Stimulated activated CD4-positive, alpha-beta T cell treated with anti-CD3 and anti-CD28 coated beads, Interleukin-12 subunit alpha, Interleukin-12 subunit beta, amount 100 ng/mL, for 24 hours (primary cell): ENCODE data around the gene ADGRG1.
"Not testable (repeated sequence)": the region's sequence is repeated elsewhere in the genome, so short reads cannot be mapped to it uniquely, and the experiment has no call there.

Experiments used
- DNase-seq, 2 experiments: peaks; one replicate each; pipeline ENCODE4 v3.0.0-alpha.2; 2020; ENCODE audit warnings: low read depth in 2 of 2

Gene ADGRG1

DNA sequence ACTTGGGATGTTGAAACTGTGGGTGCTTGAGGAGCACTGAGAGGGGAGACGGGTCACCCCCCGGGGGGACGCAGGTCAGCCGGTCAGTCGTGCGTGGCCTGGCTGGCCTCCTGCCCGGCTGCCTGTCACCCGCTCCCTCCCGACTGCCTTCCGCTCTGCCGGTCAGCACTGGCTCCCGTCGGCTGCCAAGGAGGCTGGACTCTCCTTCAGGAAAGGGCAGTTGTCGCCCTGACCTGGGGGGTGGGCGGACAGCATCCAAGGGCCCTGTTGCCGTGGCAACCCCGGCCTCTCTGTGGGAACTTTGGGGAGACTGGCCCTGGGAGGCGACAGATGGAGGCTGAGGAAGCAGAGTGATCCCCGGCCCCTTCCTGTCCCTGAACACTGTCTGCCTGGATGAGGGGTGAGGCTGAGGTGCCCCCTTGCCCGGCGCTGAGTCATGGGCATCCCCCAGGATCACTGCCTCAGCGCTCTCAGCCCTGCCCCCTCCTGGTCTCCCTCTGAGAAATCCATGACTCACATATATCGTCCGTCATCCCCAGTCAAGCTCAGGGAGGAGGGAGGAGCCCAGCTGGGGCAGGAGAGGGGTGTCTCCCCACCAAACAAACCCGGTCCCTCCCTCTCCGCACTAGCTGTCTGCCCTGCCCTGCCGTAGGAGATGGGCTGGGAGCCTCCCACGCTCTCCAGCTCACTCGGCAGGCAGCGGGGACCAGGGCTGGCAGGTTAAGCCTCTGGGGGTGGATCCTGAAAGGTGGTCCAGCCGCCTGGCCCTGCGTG lies at the start of gene ADGRG1:
Gene ADGRG1, plus strand, starts transcription at position 623 of the 774 bp plus-strand sequence. CDS start 21,658 bp downstream, outside the sequence.
- peak; percentile 27 to 55 for DNase-seq

GRCh38 chr16:57579361-57579665 lies 49.1 kb upstream of the ADGRG1 start:
- no peak for DNase-seq

DNA sequence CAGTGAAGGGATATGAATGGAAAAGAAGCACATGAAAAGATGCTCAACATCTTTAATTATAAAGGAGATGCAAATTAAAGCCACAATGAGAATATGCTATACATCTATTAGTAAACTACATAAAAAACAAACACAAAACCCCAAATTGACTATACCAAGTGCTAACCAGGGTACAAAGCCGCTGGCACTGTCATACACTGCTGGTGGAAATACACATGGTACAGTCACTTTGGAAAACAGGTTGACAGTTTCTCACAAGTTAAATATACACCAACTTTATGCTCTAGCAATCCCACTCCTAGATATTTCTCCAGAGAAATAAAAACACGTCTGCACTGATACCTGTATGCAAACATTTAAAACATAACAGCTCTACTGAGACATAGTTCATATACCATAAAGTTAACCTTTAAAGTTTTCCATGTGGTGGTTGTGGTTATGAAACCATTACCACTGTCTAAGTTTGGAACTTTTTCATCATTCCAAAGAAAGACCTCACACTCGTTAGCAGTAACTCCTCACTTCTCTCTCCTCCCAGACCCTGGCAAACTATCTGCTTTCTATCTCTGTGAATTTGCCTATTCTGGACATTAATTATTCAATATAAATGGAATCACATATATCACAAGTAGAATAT lies 43.3 kb upstream of the ADGRG1 start:
- DNase-seq = no peak

GRCh38 chr16:57588831-57589230 lies 39.6 kb upstream of the ADGRG1 start:
- DNase-seq = no peak

DNA sequence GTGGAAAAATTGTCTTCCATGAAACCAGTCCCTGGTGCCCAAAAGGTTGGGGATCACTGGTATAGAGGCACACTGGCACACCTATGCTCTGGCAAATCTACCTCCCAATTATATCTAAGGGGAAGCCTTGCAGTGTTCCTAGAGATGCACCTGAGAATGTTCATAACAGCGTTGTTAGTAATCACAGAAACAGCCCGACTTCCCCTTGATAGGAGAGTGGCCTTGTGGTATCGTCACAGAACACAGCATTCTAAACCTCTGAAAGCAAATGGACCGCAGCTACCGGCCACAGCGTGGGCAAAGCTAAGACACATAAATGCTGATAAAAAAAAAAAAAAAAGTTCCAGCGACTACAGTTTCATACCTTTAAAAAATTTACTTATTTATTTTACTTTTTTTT lies 39.1 kb upstream of the ADGRG1 start:
- no peak for DNase-seq

DNA sequence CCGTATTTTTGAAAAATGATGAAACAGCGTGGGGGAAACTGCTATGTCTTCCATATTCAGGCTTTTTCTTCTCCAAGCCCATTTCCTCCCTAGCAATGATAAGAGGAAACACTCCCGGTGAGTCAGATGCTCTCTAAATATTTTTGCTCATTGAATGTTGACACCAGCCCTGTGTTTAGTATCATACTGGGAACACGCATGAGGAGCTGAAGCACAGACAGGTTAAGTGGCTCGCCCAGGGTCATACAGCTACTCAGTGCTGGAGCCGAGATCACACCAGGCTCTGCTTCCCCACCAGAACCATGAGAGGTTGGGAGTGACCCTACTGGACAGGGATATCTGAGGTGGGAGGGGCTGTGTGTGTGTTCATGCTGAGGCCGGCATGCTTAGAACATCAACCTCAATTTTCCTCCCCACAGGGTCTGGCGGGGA lies 37.8 kb upstream of the ADGRG1 start:
- no peak for DNase-seq

GRCh38 chr16:57591086-57591869 lies 37.2 kb upstream of the ADGRG1 start:
- peak; percentile 52 to 68 for DNase-seq

GRCh38 chr16:57591870-57592485 lies 36.5 kb upstream of the ADGRG1 start:
- DNase-seq = no peak

DNA sequence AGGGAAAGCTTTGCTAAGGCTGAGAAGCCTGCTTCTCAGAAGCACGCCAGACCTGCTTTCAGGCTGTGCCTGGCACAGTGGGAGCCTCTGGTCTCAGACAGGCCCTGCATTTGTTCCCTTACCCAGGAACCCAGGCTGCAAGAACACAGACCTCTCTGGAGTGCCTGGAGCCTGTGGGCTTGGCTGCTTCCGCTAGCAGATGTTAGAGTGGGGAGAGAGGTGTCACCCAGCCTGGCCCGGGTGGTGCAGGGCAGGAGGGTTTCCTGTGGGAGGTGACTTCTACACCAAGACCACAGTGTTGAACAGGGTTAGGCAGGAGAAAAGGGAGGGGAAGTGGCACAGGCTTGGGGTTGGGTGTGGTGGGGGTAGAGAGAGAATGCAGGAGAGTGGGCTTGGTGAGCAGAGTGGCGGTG lies 35.8 kb upstream of the ADGRG1 start:
- peak; percentile 45 to 48 for DNase-seq

- DNase-seq = no peak
Observed at GRCh38 chr16:57593021-57593420, 35.4 kb upstream of the ADGRG1 start.

- no peak for DNase-seq
Observed at GRCh38 chr16:57593990-57594389, 34.4 kb upstream of the ADGRG1 start.

DNA sequence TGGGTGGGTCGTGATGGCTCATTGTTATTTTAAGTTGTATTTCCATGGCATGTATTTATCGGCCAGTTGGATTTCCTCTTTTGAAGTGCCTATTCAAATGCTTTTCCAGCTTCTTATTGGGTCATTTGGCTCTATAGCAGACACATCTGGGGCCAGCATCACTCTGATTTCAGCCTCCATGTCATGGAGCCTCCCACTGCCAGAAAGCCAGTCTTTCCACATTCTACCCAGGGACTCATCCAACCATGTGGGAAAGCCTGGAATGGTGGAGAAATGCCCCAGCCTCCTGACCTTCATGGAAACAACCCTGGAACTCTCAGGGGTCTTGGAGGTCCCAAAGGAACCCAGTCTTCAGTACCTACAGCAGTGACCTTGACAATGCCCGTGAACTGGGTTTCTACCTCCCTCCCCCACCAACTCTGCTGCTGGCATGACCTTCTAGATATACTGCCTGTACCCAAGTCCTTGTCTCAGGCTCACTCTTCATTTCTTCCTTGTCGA lies 33.8 kb upstream of the ADGRG1 start:
- DNase-seq = no peak

DNA sequence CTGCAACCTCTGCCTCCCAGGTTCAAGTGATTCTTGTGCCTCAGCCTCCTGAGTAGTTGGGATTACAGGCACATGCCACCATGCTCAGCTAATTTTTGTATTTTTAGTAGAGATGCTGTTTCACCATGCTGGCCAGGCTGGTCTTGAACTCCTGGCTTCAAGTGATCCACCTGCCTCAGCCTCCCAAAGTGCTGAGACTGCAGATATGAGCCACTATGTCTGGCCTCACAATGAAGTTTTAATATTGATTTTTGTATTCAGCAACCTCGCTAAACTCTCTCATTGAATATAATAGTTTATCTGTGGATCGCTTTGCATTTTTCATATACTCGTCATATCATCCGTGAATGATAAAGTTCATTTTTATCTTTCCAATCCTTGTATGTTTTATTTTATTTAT lies 32.2 kb upstream of the ADGRG1 start:
- DNase-seq = not testable (repeated sequence)

- no peak for DNase-seq
Observed at GRCh38 chr16:57598437-57598836, 30.0 kb upstream of the ADGRG1 start.

DNA sequence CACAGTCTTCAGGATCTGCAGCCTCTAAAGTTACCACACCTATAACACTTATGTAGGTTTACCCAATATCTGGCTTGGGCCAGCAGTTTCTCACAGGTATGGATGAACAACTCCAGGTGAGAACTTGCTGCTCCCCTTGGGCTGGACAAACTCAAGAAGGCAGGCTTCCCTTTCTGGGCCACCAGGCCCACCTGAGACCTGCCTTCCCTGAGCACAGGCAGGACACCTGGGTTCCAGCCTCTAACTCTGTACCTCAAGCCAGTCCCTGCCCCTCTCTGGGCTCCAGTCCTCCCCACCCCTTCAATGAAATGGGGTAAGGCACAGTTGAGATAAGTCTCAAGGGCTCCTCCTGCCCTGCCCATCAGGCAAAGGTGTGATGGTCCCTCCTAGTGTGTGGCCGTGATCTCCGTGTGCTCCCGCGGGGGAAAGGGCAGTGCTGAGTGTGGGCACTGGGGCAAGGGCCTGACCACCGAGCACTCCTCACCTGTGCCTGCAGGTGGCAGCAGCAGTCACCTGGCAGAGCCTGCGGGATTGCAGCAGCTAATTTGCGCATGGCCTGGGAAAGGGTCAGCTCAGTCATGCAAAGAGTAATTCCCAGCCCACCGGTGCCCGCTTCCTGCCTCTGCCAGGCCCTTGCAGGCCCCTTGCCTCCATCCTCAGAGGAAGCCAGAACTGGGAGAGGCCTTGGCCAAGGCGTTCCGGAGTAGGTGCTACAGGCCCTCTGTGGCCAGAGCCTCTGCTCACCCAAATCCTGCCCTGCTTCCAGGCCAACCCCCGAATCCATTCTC lies 28.2 kb upstream of the ADGRG1 start:
- DNase-seq = peak in 1 of 2 experiments; percentile 46

DNA sequence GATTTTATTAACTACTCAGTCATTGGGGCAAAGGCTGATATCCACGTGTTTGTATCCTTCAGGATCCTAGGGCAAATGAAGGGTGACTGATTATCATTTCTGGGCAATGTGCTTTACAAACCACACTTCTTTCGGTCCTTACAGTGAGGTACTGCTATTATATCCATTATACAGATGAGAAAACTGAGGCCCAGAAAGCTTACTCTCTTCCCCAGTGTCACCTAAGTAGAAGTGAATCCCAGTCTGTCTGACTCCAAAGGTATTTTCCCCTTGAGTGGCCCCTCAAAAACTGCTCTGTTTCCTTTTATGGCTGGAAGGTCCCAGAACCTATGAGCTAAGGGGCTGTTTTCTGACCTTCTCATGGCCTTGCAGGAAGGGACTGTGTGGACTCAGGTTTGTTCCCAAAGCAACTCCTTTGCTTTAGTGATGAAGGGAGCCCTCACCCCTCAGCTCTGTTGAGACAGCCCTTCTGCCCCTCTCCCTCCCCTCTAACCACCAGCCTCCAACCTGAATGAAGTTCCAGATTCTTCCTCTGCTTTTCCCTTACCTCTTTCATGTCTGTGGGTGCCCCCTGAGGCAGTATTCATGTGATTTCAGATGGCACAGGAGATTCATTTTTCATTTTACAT lies 27.4 kb upstream of the ADGRG1 start:
- no peak for DNase-seq

DNA sequence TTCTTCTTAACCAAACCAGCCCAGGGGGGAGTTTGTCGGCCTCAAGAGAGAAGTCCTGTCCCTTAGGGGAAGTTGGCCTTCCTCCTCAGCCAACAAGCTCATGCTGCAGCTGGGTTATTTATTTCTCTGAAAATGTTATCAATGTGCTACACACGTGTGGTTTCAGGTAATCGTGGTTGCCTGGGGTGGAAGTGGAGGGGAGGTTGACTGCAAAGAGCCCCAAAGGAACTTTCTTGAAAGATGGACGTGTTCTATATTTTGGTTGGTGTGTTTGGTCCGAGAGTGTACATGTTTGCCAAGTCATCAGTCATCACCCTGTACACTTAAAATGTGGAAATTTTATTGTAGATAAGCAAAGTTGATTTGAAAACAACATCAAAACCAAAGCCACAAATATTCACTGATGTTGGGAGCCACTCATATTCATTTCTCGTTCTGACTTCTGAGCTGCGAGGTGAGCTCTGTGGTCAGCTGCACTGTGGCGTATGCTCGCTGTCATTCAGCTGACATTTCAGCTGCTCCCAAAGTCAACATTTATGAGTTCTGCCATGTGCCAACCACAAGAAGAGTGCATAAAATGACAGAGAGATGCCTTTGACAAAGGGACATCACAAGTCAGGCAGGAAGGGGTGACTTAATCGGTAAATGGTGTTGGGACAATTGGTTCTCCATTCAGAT lies 26.5 kb upstream of the ADGRG1 start:
- DNase-seq = peak in 1 of 2 experiments; percentile 46

DNA sequence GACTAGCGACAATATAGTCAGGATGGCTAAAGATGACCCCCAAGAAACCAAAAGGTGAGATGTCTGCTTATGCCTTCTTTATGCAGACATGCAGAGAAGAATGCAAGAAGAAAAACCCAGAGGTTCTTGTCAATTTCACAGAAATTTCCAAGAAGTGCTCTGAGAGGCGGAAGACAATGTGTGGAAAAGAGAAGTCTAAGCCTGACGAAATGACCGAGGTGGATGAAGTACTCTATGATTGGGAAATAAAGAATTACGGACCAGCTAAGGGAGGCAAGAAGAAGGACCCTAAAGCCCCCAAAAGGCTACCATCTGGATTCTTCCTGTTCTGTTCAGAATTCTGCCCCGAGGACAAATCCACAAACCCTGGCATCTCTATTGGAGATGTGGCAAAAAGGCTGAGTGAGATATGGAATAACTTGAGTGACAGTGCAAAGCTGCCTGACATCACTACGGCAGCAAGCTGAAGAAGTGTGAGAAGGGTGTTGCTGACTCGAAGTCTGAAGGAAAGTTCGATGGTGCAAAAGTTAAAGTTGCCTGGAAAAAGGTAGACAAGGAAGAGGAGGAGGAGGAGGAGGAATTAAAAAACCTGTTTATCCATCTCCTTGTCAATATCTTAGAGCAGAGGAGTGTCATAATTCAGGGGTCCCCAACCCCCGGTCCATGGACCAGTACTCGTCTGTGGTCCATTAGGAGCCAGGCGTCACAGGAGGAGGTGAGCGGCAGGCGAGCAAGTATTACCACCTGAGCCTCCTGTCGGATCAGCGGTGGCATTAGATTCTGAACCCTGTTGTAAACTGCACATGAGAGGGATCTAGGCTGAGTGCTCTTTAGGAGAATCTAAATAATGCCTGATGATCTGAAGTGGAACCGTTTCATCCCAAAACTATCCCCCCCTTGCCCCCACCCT lies 25.1 kb upstream of the ADGRG1 start:
- DNase-seq = no peak

DNA sequence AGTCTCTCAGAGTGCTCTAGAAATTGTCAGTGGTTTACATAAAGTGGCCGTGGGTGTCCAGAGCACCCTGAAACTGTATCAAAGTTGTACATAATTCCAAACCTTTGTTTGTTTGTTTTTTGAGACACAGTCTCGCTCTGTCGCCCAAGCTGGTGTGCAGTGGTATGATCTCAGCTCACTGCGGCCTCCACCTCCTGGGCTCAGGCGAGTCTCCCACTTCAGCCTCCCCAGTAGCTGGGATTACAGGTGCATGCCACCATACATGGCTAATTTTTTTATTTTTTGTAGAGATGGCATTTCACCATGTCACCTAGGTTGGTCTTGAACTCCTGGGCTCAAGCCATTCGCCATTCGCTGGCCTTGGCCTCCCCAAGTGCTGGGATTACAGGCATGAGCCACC lies 24.3 kb upstream of the ADGRG1 start:
- no peak for DNase-seq
